ENCODE data around the gene NPHP4. TPM values are rescaled to one million over a fixed set of nuclear protein-coding genes. Genes with fewer than 3 reads are reported as not detected.

The NPHP4 gene
- total and polyA plus RNA-seq, 2 donors (not counting 3 experiments of a cell fraction or from before 2014, with no cell fraction given) = 4.4 to 11.7 TPM

GRCh38 chr1:5944843-5945167 is 47.4 kb downstream of the NPHP4 start:
- H4K20me1 ChIP-seq (replicated peaks; ENCODE audit: control insufficient read depth, extremely low read depth, insufficient read depth, low read length) = no peaks in the 10 kb centered on the region
- no peaks in the 10 kb centered on the region for H3K79me2 ChIP-seq (ENCODE audit: control insufficient read depth, insufficient read depth, low read length)
- H3K4me1 ChIP-seq (ENCODE audit: control insufficient read depth, extremely low read depth, insufficient read depth, low read length) = no peaks in the 10 kb centered on the region
- no peak overlapping the region for H3K9ac ChIP-seq (replicated peaks; ENCODE audit: extremely low read depth, insufficient read depth, low read length)
- TF ChIP-seq GATA2 (IDR thresholded peaks at IDR 0.05; ENCODE audit: insufficient read depth, insufficient read length, low read depth, low read length) (no peak), MAX (IDR thresholded peaks at IDR 0.05; ENCODE audit: insufficient read depth, insufficient read length) (no peak), FOS (IDR thresholded peaks at IDR 0.05; ENCODE audit: borderline replicate concordance, insufficient read depth, low read length) (no peak), JUN (IDR thresholded peaks at IDR 0.05; ENCODE audit: borderline replicate concordance, insufficient read depth, insufficient read length, low read depth) (no peak), POLR2A (IDR thresholded peaks at IDR 0.05; ENCODE audit: low read depth, low read length) (no peak), CTCF (IDR thresholded peaks at IDR 0.05; ENCODE audit: extremely low read depth in 1 of 2, insufficient read depth in 1 of 2, low read depth in 1 of 2, low read length in 2 of 2) (no peak), MYC (IDR thresholded peaks at IDR 0.05; ENCODE audit: low read depth, low read length) (no peak), POLR2AphosphoS5 (IDR thresholded peaks at IDR 0.05; ENCODE audit: insufficient read depth, low read depth, low read length) (no peak)
- no peaks in the 10 kb centered on the region for H3K9me3 ChIP-seq (replicated peaks; ENCODE audit: control insufficient read depth, insufficient read depth, low read length)
- no peak for FAIRE-seq
- POLR2A ChIA-PET = no interaction called here
- H3K27me3 ChIP-seq (ENCODE audit: control insufficient read depth in 2 of 2, insufficient read depth in 2 of 2, low read length in 2 of 2) = no peaks in the 10 kb centered on the region
- H2AFZ ChIP-seq (ENCODE audit: low read depth, low read length) = no peak overlapping the region
- no TSS peak for BruUV-seq (replicated peaks)
- no peaks in the 10 kb centered on the region for H3K36me3 ChIP-seq (ENCODE audit: control insufficient read depth in 2 of 2, extremely low read depth in 1 of 2, insufficient read depth in 2 of 2, low read length in 2 of 2)
- H3K4me3 ChIP-seq (replicated peaks in 1 of 3; ENCODE audit: insufficient read depth in 1 of 3, low read depth in 1 of 3, low read length in 3 of 3) = no peak overlapping the region
- H3K27ac ChIP-seq (ENCODE audit: insufficient read depth, low read depth, low read length) = no peak overlapping the region
- H3K9me1 ChIP-seq (replicated peaks; ENCODE audit: control insufficient read depth, extremely low read depth, insufficient read depth, low read length) = no peaks in the 10 kb centered on the region
- dilution Hi-C loops (cut with MboI; ENCODE audit: extremely low pct_ligation_motif_present, low sequenced_read_pairs) = no loop called here
- intact Hi-C loops (cut with micrococcal nuclease) = no loop called here
- no peak overlapping the region for H3K4me2 ChIP-seq (ENCODE audit: insufficient read depth, low read length)
- no peak for DNase-seq (ENCODE audit: low read depth, low spot score)
- CTCF ChIA-PET = no interaction called here

Measured in endothelial cell of umbilical vein (primary cell).